ENCODE results near the gene TAF1B.

DNA sequence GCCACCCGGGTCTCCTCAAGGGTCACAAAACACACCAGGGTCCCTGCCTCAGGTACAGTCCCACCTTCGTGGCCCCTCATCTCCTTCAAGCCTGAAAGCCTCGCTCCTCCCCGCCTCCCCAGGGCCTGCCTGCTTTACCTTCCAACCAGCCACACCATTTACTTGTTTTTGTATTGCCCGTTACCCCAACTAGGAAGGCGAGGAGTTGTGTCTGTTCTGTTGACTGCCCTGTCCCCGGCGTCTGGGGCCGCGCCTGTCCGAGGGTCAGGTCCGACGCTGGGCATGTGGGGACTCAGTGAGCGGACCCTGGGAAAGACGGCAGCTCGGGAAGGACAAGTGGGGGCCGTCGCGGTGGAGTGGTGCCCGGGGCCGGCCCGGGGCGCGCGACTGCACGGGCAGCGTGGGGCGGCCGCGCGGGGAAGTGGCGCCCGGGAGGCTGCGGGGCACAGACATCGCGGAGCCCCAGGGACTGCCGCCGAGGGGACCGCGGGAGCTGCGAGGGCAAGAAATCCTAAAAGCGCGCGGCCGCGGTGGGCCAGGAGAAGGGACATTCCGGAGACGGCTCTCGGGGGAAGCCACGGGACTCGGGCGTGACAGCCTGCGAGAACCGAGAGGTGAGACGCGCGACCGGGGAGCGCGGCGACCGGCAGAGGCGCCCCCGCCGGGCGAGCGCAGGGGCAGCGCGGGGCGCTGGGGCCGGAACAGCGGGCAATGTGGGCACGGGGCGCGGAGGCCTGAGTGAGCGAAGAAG lies 107.4 kb downstream of the TAF1B start:
- TF ChIP-seq POLR2AphosphoS5 (IDR thresholded peaks at IDR 0.05; ENCODE audit: low read depth, low read length) (no peak), TCF7L2 (IDR thresholded peaks at IDR 0.05; ENCODE audit: low read depth, low read length) (no peak), SIN3A (IDR thresholded peaks at IDR 0.05; ENCODE audit: borderline replicate concordance, insufficient read depth, low read depth, low read length) (no peak)
- TF ChIP-seq, protein P1, sequence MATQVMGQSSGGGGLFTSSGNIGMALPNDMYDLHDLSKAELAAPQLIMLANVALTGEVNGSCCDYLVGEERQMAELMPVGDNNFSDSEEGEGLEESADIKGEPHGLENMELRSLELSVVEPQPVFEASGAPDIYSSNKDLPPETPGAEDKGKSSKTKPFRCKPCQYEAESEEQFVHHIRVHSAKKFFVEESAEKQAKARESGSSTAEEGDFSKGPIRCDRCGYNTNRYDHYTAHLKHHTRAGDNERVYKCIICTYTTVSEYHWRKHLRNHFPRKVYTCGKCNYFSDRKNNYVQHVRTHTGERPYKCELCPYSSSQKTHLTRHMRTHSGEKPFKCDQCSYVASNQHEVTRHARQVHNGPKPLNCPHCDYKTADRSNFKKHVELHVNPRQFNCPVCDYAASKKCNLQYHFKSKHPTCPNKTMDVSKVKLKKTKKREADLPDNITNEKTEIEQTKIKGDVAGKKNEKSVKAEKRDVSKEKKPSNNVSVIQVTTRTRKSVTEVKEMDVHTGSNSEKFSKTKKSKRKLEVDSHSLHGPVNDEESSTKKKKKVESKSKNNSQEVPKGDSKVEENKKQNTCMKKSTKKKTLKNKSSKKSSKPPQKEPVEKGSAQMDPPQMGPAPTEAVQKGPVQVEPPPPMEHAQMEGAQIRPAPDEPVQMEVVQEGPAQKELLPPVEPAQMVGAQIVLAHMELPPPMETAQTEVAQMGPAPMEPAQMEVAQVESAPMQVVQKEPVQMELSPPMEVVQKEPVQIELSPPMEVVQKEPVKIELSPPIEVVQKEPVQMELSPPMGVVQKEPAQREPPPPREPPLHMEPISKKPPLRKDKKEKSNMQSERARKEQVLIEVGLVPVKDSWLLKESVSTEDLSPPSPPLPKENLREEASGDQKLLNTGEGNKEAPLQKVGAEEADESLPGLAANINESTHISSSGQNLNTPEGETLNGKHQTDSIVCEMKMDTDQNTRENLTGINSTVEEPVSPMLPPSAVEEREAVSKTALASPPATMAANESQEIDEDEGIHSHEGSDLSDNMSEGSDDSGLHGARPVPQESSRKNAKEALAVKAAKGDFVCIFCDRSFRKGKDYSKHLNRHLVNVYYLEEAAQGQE (IDR thresholded peaks at IDR 0.05; ENCODE audit: insufficient read depth in 1 of 2, low read depth in 2 of 2, low read length in 1 of 2): no peak
- TF ChIP-seq, protein P2, sequence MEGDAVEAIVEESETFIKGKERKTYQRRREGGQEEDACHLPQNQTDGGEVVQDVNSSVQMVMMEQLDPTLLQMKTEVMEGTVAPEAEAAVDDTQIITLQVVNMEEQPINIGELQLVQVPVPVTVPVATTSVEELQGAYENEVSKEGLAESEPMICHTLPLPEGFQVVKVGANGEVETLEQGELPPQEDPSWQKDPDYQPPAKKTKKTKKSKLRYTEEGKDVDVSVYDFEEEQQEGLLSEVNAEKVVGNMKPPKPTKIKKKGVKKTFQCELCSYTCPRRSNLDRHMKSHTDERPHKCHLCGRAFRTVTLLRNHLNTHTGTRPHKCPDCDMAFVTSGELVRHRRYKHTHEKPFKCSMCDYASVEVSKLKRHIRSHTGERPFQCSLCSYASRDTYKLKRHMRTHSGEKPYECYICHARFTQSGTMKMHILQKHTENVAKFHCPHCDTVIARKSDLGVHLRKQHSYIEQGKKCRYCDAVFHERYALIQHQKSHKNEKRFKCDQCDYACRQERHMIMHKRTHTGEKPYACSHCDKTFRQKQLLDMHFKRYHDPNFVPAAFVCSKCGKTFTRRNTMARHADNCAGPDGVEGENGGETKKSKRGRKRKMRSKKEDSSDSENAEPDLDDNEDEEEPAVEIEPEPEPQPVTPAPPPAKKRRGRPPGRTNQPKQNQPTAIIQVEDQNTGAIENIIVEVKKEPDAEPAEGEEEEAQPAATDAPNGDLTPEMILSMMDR (IDR thresholded peaks at IDR 0.05): no peak; the same call in 1 of the 2 replicates
